Testis (tissue), 3 donors: ENCODE measurements around the gene CORO7. TPM values are rescaled to one million over a fixed set of nuclear protein-coding genes. Genes with fewer than 3 reads are reported as not detected.

Source experiments
- DNase-seq: peaks from one replicate; pipeline ENCODE4 v3.0.0-alpha.2; 2019
- H3K27ac ChIP-seq, 2 donors: fragments of 200-600 bp; sonication (generic); one replicate each; pipeline ENCODE4 v1.5.1; 2019
- H3K27me3 ChIP-seq: fragments of 200-600 bp; sonication (generic); one replicate; pipeline ENCODE4 v1.5.1; 2019
- H3K36me3 ChIP-seq: fragments of 200-600 bp; sonication (generic); one replicate; pipeline ENCODE4 v1.5.1; 2017; ENCODE audit warnings: low read depth; ENCODE audit errors: missing control alignments
- H3K4me1 ChIP-seq: fragments of 200-600 bp; sonication (generic); one replicate; pipeline ENCODE4 v1.5.1; 2019
- H3K4me3 ChIP-seq, 2 donors: fragments of 200-600 bp; sonication (generic); one replicate each; pipeline ENCODE4 v1.5.1; 2017 to 2019
- H3K9me3 ChIP-seq: fragments of 200-600 bp; sonication (generic); one replicate; pipeline ENCODE4 v1.5.1; 2017
- POLR2A ChIP-seq: fragments of 450-650 bp; IDR thresholded peaks from one replicate; pipeline ENCODE4 v1.6.1; 2017; ENCODE audit warnings: antibody characterized with exemption, mild to moderate bottlenecking, moderate library complexity
- WGBS, 2 donors: methylation state at CpG; one replicate each; pipeline ENCODE4 v1.1.5; 2018; 5-methylcytosine and 5-hydroxymethylcytosine counted together
- intact Hi-C: fragments of 100-400 bp; cut with DNase I; formaldehyde crosslinking; loops from one replicate; pipeline ENCODE4 v1.15.1; 2023; ENCODE audit warnings: low total_unique reads
- polyA plus RNA-seq: library from polyadenylated mRNA; stranded (reverse); fragments of 350-450 nt; fragmentation: Illumina TruSeq; extraction: RNeasy Lipid Tissue Mini Kit (QIAGEN cat#74804); gene quantifications from one replicate; pipeline ENCODE4 v1.2.3, GENCODE V29; 2014; ENCODE audit warnings: low read depth, low replicate concordance; ENCODE audit not compliant: insufficient read depth
- total RNA-seq, 2 donors: library from RNA; depleted of rRNA; stranded (reverse); fragments of >200 nt; gene quantifications; one replicate each; pipeline ENCODE4 v1.2.3, GENCODE V29; 2016
- TF ChIP-seq, protein P1 (sequence below), 3 experiments: fragments of 450-650 bp in 2 of 3; fragments of 200-600 bp in 1 of 3; sonication (generic) in 1 of 3; IDR thresholded peaks; one replicate each; pipeline ENCODE4 v1.5.1; 2016 to 2019; ENCODE audit warnings: antibody characterized with exemption in 3 of 3, mild to moderate bottlenecking in 2 of 3, moderate library complexity in 1 of 3

Gene CORO7
- total and polyA plus RNA-seq, 3 donors from 2014 or later, result 71.5 to 147 (median 126) TPM

DNA sequence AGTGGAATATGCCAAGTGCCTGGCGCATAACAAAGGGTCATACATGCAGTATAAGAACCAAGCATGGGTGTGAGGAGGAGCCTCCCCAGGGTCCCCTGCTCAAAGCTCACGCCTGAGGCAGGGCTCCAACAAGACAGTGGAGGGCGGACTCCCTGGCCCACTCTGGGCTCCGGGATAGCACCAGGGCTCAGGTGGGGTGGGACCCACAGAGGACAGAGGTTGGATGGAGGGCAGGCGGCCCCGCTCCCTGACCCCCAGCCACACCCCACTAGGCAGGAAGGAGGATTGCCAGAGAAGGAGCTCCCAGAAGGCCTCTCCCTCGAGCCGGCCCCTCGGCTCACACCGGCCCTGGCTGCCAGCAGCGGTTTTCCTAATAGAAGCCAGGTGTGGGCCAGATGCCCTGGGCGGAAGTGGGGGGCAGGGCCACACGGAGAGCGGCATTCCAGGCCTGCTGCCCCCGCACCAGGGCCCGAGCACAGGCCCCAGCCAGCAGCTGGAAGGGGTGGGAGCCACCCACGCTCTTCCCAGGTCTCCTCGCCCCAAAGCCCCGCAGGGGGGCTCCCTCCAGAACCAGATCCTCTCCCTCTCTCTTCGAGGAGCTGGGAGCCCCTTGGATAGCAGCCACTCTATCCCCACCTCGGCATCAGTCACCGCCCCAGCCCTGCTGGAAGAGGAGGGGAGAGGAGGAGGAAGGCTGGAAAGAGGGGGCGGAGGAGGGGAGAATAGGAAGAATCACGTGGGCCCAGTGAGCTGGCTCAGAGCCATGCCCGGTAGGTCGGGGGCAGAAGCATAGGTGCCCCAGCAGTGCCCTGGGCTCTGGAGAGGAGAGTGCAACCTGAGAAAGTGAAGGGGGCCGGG, 23.8 kb downstream of the CORO7 start:
- no peak for DNase-seq
- H3K27me3 ChIP-seq, result no peaks in the 10 kb centered on the region
- 40 to 49% methylated on average over 21 to 27 of the region's 27 CpGs for WGBS, 2 donors
- no peak overlapping the region for H3K4me3 ChIP-seq
- peaks cover 30% of the 10 kb centered on the region for H3K4me1 ChIP-seq
- intact Hi-C loops, result no loop called here
- no peaks in the 10 kb centered on the region for H3K36me3 ChIP-seq
- TF ChIP-seq, protein P1, sequence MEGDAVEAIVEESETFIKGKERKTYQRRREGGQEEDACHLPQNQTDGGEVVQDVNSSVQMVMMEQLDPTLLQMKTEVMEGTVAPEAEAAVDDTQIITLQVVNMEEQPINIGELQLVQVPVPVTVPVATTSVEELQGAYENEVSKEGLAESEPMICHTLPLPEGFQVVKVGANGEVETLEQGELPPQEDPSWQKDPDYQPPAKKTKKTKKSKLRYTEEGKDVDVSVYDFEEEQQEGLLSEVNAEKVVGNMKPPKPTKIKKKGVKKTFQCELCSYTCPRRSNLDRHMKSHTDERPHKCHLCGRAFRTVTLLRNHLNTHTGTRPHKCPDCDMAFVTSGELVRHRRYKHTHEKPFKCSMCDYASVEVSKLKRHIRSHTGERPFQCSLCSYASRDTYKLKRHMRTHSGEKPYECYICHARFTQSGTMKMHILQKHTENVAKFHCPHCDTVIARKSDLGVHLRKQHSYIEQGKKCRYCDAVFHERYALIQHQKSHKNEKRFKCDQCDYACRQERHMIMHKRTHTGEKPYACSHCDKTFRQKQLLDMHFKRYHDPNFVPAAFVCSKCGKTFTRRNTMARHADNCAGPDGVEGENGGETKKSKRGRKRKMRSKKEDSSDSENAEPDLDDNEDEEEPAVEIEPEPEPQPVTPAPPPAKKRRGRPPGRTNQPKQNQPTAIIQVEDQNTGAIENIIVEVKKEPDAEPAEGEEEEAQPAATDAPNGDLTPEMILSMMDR (IDR thresholded peaks at IDR 0.05), result no peak
- no peak for TF ChIP-seq POLR2A
- H3K9me3 ChIP-seq, result no peaks in the 10 kb centered on the region
- peak overlapping the region; percentile 66 for H3K27ac ChIP-seq

DNA sequence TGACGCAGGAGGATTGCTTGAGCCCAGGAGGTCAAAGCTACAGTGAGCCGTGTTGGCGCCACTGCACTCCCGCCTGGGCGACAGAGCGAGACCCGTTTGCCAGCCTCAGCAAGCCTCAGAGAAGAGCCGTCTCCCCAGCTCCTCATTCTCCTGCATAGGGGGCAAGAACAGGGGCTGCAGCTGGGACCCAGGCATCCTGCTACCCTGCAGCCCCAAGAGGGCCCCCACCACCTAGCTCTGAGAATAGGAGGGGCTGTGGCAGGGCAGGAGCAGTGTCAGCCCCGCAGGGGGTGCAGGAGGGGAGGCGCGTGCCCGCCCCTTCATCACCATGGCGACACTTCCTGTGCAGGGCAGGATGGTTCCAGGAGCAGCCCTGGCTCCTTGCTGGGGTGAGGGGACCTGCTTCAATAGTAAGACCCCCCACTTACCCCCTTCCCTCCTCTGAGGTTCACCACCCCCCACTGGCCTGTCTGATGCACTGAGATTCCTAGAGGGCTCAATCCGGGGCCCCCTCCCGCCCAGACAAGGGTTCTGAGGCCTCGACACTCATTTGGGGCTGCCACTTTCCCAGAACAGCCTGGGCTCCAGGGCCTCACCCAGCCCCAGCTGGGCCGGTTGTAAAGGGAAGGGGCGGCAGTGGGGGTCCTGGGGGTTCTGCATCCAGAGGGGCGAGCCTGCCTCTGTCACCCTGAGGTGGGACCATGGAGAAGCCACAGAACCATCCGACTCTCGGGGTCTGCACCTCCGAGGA, 24.6 kb downstream of the CORO7 start:
- 86 to 90% methylated on average over 10 to 22 of the region's 22 CpGs for WGBS, 2 donors
- Histone ChIP-seq H3K36me3 (no peaks in the 10 kb centered on the region), H3K27me3 (no peaks in the 10 kb centered on the region), H3K9me3 (no peaks in the 10 kb centered on the region), H3K4me1 (peaks cover 36% of the 10 kb centered on the region), H3K4me3 (no peak overlapping the region), H3K27ac (peak overlapping the region in 1 of 2 donors; percentile 66)
- intact Hi-C loops, result no loop called here
- no peak for TF ChIP-seq POLR2A
- TF ChIP-seq, protein P1 (IDR thresholded peaks at IDR 0.05), result no peak
- DNase-seq, result no peak

DNA sequence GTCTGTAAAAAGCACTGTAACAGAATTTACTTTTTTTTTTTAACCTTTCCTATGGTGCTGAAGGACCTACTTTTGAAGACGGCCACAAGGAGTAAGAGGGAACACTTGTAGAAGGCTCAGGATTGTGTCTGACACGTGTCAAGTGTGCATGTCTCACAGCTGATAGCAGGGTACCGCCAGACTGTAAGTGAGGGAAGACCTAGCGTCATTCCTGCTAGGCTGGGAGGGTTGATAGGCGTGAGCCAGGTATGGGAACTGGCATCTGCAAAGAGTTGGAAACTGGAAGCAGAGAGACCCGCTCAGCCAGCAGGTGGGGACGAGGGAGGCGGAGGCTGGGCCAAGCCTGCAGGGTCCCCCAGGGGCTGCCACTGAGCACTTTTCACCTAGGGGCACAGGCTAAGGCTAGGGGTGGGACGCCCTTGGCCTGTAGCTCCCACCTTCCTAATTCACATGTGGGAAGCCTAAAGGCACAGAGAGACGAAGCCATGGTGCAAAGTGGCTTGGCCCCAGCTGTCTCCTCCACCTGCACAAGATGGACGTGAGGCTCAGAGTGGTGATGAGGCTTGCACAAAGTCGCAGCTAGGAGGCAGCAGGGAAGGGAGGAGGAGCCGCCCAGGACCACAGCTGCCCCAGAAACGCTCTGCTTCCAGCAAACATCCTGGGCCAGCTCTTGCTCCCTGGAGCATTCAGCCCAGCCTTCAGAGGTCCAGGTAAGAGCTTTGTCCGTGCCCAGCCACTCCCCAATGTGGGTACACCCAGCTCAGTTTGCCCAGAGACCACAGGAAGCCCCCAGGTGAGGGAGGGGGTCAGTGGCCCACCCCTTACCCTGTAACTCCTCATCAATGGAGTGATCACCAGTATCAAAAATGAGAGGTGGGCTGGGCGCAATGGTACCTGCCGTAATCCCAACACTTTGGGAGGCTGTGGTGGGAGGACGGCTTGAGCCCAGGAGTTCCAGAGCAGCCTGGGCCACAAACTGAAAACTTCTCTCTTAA, 25.8 kb downstream of the CORO7 start:
- TF ChIP-seq POLR2A, result no peak
- TF ChIP-seq, protein P1 (IDR thresholded peaks at IDR 0.05), result no peak
- WGBS, 2 donors, result 82 to 90% methylated on average over 16 to 18 of the region's 18 CpGs
- peaks cover 47% of the 10 kb centered on the region for H3K4me1 ChIP-seq
- H3K9me3 ChIP-seq, result no peaks in the 10 kb centered on the region
- DNase-seq, result no peak
- H3K27ac ChIP-seq, result no peak overlapping the region
- no peak overlapping the region for H3K4me3 ChIP-seq
- intact Hi-C loops, result no loop called here
- no peaks in the 10 kb centered on the region for H3K27me3 ChIP-seq
- H3K36me3 ChIP-seq, result no peaks in the 10 kb centered on the region

DNA sequence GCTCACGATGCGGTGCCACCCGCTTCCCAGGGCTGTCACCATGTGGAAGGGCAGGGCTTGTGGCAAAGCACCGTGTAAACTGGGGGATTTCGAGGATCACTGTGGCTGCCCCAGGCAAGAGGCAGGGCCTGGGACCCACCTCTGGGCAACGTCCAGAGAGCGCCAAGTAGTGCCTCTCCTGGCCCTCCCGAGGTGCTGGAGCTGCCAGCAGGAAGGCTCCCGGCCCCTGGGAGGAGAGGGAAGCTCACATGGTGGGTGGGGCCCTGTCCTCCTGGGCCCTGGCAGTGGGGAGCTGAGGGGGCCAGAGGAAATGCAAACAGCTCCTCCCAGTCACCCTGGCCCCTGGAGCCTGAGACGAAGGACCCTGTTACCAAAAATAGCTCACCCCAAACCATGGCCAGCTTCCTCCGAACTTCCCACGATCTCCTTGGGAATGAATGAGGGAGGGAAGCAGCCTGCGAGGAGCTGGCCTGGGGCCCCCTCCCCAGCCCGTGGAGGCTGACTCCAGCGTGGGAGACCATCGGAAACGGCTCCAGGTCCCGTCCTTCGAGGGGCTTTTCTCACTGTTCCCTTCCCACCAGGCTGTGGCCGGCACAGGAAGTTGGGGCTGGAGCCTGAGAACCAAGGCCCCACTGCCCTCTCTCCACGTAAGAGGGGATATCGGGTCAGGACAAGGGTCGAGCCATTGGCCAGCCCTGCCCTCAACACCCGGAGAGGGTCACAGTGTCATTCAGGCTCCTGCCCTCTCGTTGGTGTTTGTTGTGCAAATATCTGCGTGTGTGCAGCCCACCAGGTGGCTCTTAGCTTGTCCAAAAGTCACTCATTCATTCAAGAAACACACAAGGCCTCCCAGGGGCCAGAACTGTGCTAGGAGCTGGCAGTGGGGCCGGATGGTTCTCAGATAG, 27.1 kb downstream of the CORO7 start:
- H3K27ac ChIP-seq, result peak overlapping the region in 1 of 2 donors; percentile 50
- DNase-seq, result no peak
- no peaks in the 10 kb centered on the region for H3K36me3 ChIP-seq
- intact Hi-C loops, result no loop called here
- WGBS, 2 donors, result 66 to 67% methylated on average over 12 to 27 of the region's 27 CpGs
- no peaks in the 10 kb centered on the region for H3K27me3 ChIP-seq
- no peaks in the 10 kb centered on the region for H3K9me3 ChIP-seq
- no peak overlapping the region for H3K4me3 ChIP-seq
- TF ChIP-seq POLR2A, result no peak
- TF ChIP-seq, protein P1 (IDR thresholded peaks at IDR 0.05), result no peak
- H3K4me1 ChIP-seq, result peaks cover 52% of the 10 kb centered on the region
